HepG2 (cell line): ENCODE results near the gene BDP1. TPM values are rescaled to one million over a fixed set of nuclear protein-coding genes. Genes with fewer than 3 reads are reported as not detected.

Experiments used
- ATRX ChIP-seq: sonication (generic); formaldehyde crosslinking; IDR thresholded peaks from 2 replicates; pipeline ENCODE4 v1.4.0; 2020; ENCODE audit warnings: missing genetic modification reagents, borderline replicate concordance
- BRF2 ChIP-seq: sonication (generic); formaldehyde crosslinking; IDR thresholded peaks from 2 replicates; pipeline ENCODE4 v1.8.1; 2022; ENCODE audit warnings: mild to moderate bottlenecking, missing genetic modification reagents
- CBX5 ChIP-seq: sonication (generic); formaldehyde crosslinking; IDR thresholded peaks from 2 replicates; pipeline ENCODE4 v1.4.0; 2020; ENCODE audit warnings: missing genetic modification reagents, borderline replicate concordance
- HMG20A ChIP-seq: IDR thresholded peaks from 2 replicates; pipeline ENCODE4 v1.6.1; 2016; ENCODE audit warnings: borderline replicate concordance
- HNRNPK ChIP-seq: fragments of 200-400 bp; formaldehyde crosslinking; IDR thresholded peaks from 2 replicates; pipeline ENCODE4 v1.6.1; 2018; ENCODE audit warnings: low read length, low read depth, moderate library complexity, mild to moderate bottlenecking; ENCODE audit not compliant: poor library complexity, severe bottlenecking
- MAFK ChIP-seq, 2 experiments: IDR thresholded peaks in 1 of 2; conservative IDR thresholded peaks in 1 of 2; 2 replicates each; pipeline ENCODE4 v1.6.1; 2011; ENCODE audit warnings: improper control_type of control experiment in 2 of 2, low read length in 2 of 2
- MYNN ChIP-seq: sonication (generic); formaldehyde crosslinking; IDR thresholded peaks from 2 replicates; pipeline ENCODE4 v1.4.0; 2020; ENCODE audit warnings: mild to moderate bottlenecking, low read depth, missing genetic modification reagents
- NBN ChIP-seq: fragments of 450-650 bp; conservative IDR thresholded peaks from 2 replicates; pipeline ENCODE4 v1.6.1; 2017
- PAWR ChIP-seq: sonication (generic); formaldehyde crosslinking; IDR thresholded peaks from 2 replicates; pipeline ENCODE4 v1.4.0; 2020; ENCODE audit warnings: missing genetic modification reagents, mild to moderate bottlenecking, borderline replicate concordance
- RFXAP ChIP-seq: sonication (generic); formaldehyde crosslinking; IDR thresholded peaks from 2 replicates; pipeline ENCODE4 v1.4.0; 2020; ENCODE audit warnings: missing genetic modification reagents, borderline replicate concordance
- RXRB ChIP-seq: IDR thresholded peaks from 2 replicates; pipeline ENCODE4 v1.6.1; 2016; ENCODE audit warnings: borderline replicate concordance, missing genetic modification reagents, missing compliant biosample characterization
- SRSF4 ChIP-seq: fragments of 200-400 bp; formaldehyde crosslinking; IDR thresholded peaks from one replicate; pipeline ENCODE4 v1.6.1; 2018; ENCODE audit warnings: mild to moderate bottlenecking, low read depth, low read length, moderate library complexity; ENCODE audit not compliant: poor library complexity, severe bottlenecking
- TGIF2 ChIP-seq: IDR thresholded peaks from 2 replicates; pipeline ENCODE4 v1.6.1; 2016; ENCODE audit warnings: control low read depth, missing compliant biosample characterization
- TSC22D2 ChIP-seq: sonication (generic); formaldehyde crosslinking; IDR thresholded peaks from 2 replicates; pipeline ENCODE4 v1.5.1; 2020; ENCODE audit warnings: missing genetic modification reagents, mild to moderate bottlenecking, borderline replicate concordance
- USF2 ChIP-seq, 2 experiments: sonication (generic) in 1 of 2; formaldehyde crosslinking in 1 of 2; IDR thresholded peaks; 2 replicates each; pipeline versions ENCODE4 v1.5.1 to v1.6.1; 2011 to 2020; ENCODE audit warnings: borderline replicate concordance in 1 of 2, low read depth in 1 of 2, low read length in 1 of 2, mild to moderate bottlenecking in 1 of 2, missing genetic modification reagents in 1 of 2, moderate library complexity in 1 of 2
- XBP1 ChIP-seq: sonication (generic); formaldehyde crosslinking; IDR thresholded peaks from 2 replicates; pipeline ENCODE4 v1.5.0; 2020; ENCODE audit warnings: missing genetic modification reagents
- ZFP36L1 ChIP-seq: sonication (generic); formaldehyde crosslinking; IDR thresholded peaks from 2 replicates; pipeline ENCODE4 v1.8.0; 2022; ENCODE audit warnings: mild to moderate bottlenecking, missing genetic modification reagents, moderate library complexity
- ZFP41 ChIP-seq: sonication (generic); formaldehyde crosslinking; IDR thresholded peaks from 2 replicates; pipeline ENCODE4 v1.4.0; 2020; ENCODE audit warnings: mild to moderate bottlenecking, missing genetic modification reagents, borderline replicate concordance
- ZNF224 ChIP-seq: sonication (generic); formaldehyde crosslinking; IDR thresholded peaks from 2 replicates; pipeline ENCODE4 v1.5.0; 2020; ENCODE audit warnings: mild to moderate bottlenecking, missing genetic modification reagents
- ZNF30 ChIP-seq: sonication (generic); formaldehyde crosslinking; IDR thresholded peaks from 2 replicates; pipeline ENCODE4 v1.5.0; 2020; ENCODE audit warnings: mild to moderate bottlenecking, missing genetic modification reagents
- ZNF337 ChIP-seq: sonication (generic); formaldehyde crosslinking; IDR thresholded peaks from 2 replicates; pipeline ENCODE4 v1.5.1; 2020; ENCODE audit warnings: missing genetic modification reagents, low read depth, mild to moderate bottlenecking, borderline replicate concordance
- ZNF546 ChIP-seq: sonication (generic); formaldehyde crosslinking; conservative IDR thresholded peaks from 2 replicates; pipeline ENCODE4 v1.8.1; 2023; ENCODE audit warnings: mild to moderate bottlenecking, missing genetic modification reagents
- polyA plus RNA-seq, 8 experiments: library from polyadenylated mRNA; depleted of rRNA in 3 of 8; stranded (reverse) in 7 of 8; unstranded in 1 of 8; fragments of >200 nt; fragmentation: Illumina TruSeq in 4 of 8; extraction: Trizol in 4 of 8; gene quantifications; 2 replicates each; pipeline versions ENCODE4 v1.2.1 to v1.2.3, GENCODE V29; 2011 to 2016; ENCODE audit warnings: low read depth in 4 of 8, missing spikeins in 1 of 8, mixed read lengths in 1 of 8; ENCODE audit not compliant: insufficient read depth in 1 of 8
- total RNA-seq, 5 experiments: library from RNA; depleted of rRNA; stranded (reverse); fragments of >200 nt; fragmentation: Illumina TruSeq; extraction: Trizol; gene quantifications; 2 replicates each; pipeline ENCODE4 v1.2.3, GENCODE V29; 2016; ENCODE audit warnings: low read depth in 1 of 5
- TF ChIP-seq, protein P1 (sequence below), 2 experiments: sonication (generic) in 1 of 2; formaldehyde crosslinking in 1 of 2; IDR thresholded peaks; 2 replicates each; pipeline versions ENCODE4 v1.4.0 to v1.6.1; 2018 to 2020; ENCODE audit warnings: missing genetic modification reagents in 2 of 2, borderline replicate concordance in 1 of 2, low read depth in 1 of 2, mild to moderate bottlenecking in 1 of 2, missing biosample characterization in 1 of 2

The BDP1 gene
- total and polyA plus RNA-seq, 2 of the 13 experiments (the other 11 are each of a cell fraction or from before 2014, with no cell fraction given), result 10.2 to 22.4 TPM

GRCh38 chr5:71455427-71456361 lies at the start of gene BDP1 (continued):
- TF ChIP-seq ZFP36L1 (CRISPR knock-in tag) (no peak), PAWR (CRISPR knock-in tag) (no peak), ZNF224 (CRISPR knock-in tag) (peak; percentile 50; the same call in 1 of the 2 replicates), ZNF337 (peak; percentile 62; the same call in 1 of the 2 replicates), USF2 (IDR thresholded peaks at IDR 0.05; ENCODE audit: low read depth, low read length) (no peak), USF2 (CRISPR knock-in tag; IDR thresholded peaks at IDR 0.05; ENCODE audit: borderline replicate concordance) (no peak), ZNF30 (CRISPR knock-in tag) (no peak), ZNF546 (CRISPR knock-in tag) (0 out of 2 replicates have a peak, but pooled peaks have one; percentile 49), HNRNPK (no peak), XBP1 (CRISPR knock-in tag) (no peak), MYNN (CRISPR knock-in tag) (no peak), RXRB (no peak), BRF2 (CRISPR knock-in tag) (no peak), TSC22D2 (CRISPR knock-in tag) (0 out of 2 replicates have a peak, but pooled peaks have one; percentile 55), HMG20A (no peak), SRSF4 (no peak), ATRX (CRISPR knock-in tag) (no peak), ZFP41 (no peak), MAFK (conservative IDR thresholded peaks at IDR 0.05 in 1 of 2, IDR thresholded peaks at IDR 0.05 in 1 of 2; ENCODE audit: low read length in 2 of 2) (peak in 1 of 2 experiments; percentile 1; a peak in 1 of 4 replicates), RFXAP (no peak; the same call in 1 of the 2 replicates), NBN (no peak), TGIF2 (CRISPR knock-in tag) (peak; percentile 69; the same call in 1 of the 2 replicates), CBX5 (0 out of 2 replicates have a peak, but pooled peaks have one; percentile 19)
- TF ChIP-seq, protein P1, sequence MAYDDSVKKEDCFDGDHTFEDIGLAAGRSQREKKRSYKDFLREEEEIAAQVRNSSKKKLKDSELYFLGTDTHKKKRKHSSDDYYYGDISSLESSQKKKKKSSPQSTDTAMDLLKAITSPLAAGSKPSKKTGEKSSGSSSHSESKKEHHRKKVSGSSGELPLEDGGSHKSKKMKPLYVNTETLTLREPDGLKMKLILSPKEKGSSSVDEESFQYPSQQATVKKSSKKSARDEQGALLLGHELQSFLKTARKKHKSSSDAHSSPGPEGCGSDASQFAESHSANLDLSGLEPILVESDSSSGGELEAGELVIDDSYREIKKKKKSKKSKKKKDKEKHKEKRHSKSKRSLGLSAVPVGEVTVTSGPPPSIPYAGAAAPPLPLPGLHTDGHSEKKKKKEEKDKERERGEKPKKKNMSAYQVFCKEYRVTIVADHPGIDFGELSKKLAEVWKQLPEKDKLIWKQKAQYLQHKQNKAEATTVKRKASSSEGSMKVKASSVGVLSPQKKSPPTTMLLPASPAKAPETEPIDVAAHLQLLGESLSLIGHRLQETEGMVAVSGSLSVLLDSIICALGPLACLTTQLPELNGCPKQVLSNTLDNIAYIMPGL (CRISPR knock-in tag; IDR thresholded peaks at IDR 0.05; ENCODE audit: borderline replicate concordance in 1 of 2, low read depth in 1 of 2), result peak; percentile 78 to 90
